Activated CD4-positive, alpha-beta memory T cell treated with anti-CD3 and anti-CD28 coated beads for 36 hours (primary cell): Measurements from ENCODE around the gene CNR2. TPM values are rescaled to one million over a fixed set of nuclear protein-coding genes. Genes with fewer than 3 reads are reported as not detected.
"Not testable (repeated sequence)": the region's sequence is repeated elsewhere in the genome, so short reads cannot be mapped to it uniquely, and the experiment has no call there.

Experiments used
- CTCF ChIA-PET: fragments of 350-600 bp; sonication (Branson Sonifier 250); formaldehyde crosslinking; loops from one replicate; lab custom pipeline; 2021; ENCODE audit warnings: antibody characterized with exemption, inconsistent platforms; lab: Charles Lee
- POLR2A ChIA-PET: fragments of 350-600 bp; sonication (Branson Sonifier 250); formaldehyde crosslinking; loops from one replicate; lab custom pipeline; 2021; ENCODE audit warnings: antibody characterized with exemption; lab: Charles Lee
- DNase-seq: peaks from one replicate; pipeline ENCODE4 v3.0.0-alpha.2; 2020
- H3K27ac Mint-ChIP-seq: one replicate; pipeline ENCODE4 v1.8.0; 2021; ENCODE audit warnings: mixed read lengths
- H3K27me3 Mint-ChIP-seq: one replicate; pipeline ENCODE4 v1.8.0; 2021; ENCODE audit warnings: mixed read lengths
- H3K36me3 Mint-ChIP-seq: one replicate; pipeline ENCODE4 v1.8.0; 2021; ENCODE audit warnings: mixed read lengths
- H3K4me1 Mint-ChIP-seq: one replicate; pipeline ENCODE4 v1.8.0; 2021; ENCODE audit warnings: low read depth, mixed read lengths
- H3K4me3 Mint-ChIP-seq: one replicate; pipeline ENCODE4 v1.8.0; 2021; ENCODE audit warnings: mild to moderate bottlenecking, mixed read lengths
- H3K9me3 Mint-ChIP-seq: one replicate; pipeline ENCODE4 v1.8.0; 2021; ENCODE audit warnings: mixed read lengths
- intact Hi-C: fragments of 100-400 bp; cut with micrococcal nuclease; formaldehyde crosslinking; loops from one replicate; pipeline ENCODE4 v1.15.1; 2023
- total RNA-seq, 2 experiments: library from RNA; stranded (reverse); gene quantifications; one replicate each; pipeline ENCODE4 v1.2.3, GENCODE V29; 2021

CNR2 gene
- total RNA-seq, 2 experiments from 2014 or later = not detected

DNA sequence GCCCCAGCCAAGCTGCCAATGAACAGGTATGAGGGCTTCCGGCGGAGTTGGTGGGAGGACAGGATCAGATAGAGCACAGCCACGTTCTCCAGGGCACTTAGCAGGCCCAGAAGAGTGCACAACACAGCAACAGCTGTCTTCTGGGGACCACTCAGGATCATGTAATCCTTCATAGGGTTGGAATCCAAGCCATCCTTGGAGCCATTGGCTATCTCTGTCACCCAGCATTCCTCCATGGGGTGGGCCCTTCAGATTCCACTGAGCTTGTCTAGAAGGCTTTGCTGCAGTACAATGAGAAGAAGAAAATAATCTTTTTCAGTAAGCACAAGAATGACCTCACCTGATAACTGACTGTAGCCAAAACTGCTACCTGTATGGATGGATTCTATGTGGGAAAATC is 37.8 kb downstream of the CNR2 start:
- Mint-ChIP-seq H3K36me3 (peaks cover 8% of the 10 kb centered on the region), H3K27ac (no peak overlapping the region), H3K4me3 (no peak overlapping the region), H3K27me3 (no peaks in the 10 kb centered on the region), H3K9me3 (peaks cover 28% of the 10 kb centered on the region), H3K4me1 (no peaks in the 10 kb centered on the region)
- CTCF ChIA-PET = no interaction called here
- intact Hi-C loops = no loop called here
- no peak for DNase-seq
- POLR2A ChIA-PET = no interaction called here

DNA sequence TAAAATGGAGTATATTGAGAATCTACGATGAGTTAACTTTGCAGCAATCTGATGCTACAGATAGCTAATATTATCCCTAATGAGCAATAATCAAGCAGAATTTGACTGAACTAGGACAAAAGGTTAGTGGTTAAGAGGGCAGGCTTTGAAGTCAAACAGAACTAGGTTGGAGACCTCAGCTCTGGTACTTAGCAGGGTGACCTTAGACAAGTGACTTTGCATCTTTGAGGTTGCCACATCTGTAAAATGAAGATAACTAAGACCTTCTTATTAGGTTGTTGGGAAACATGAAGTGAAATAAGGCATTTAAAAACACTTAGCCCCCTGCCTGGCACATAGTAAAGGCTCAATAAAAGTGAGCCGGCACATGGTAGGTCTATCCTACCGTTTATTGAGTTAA is 40.7 kb downstream of the CNR2 start:
- H3K36me3 Mint-ChIP-seq = no peaks in the 10 kb centered on the region
- CTCF ChIA-PET = interaction anchor here (5.4 kb wide), 1 partner anchor 62 kb away, joined by 54 read pairs; no protein-coding TSS in a partner anchor
- H3K4me1 Mint-ChIP-seq = peaks cover 10% of the 10 kb centered on the region
- peaks cover 6% of the 10 kb centered on the region for H3K9me3 Mint-ChIP-seq
- intact Hi-C loops = no loop called here
- no peak overlapping the region for H3K4me3 Mint-ChIP-seq
- POLR2A ChIA-PET = no interaction called here
- peaks cover 1% of the 10 kb centered on the region for H3K27me3 Mint-ChIP-seq
- H3K27ac Mint-ChIP-seq = no peak overlapping the region
- DNase-seq = no peak

DNA sequence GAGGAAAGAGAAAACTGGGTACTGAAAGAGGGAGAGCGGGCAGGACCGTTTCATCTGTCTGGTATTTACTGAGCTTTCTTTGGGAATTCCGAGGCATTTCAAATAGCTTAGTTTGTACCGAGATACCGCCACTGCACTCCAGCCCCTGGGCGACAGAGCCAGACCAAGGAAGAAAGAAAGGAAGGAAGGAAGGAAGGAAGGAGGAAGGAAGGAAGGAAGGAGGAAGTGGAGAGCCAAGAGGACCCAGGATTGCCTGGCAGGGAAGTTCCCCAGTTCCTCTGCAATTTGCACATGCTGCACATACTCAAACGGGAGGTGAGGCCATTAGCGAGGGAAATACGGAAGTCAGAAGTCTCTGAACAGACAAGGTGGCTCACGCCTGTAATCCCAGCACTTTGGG is 44.1 kb downstream of the CNR2 start:
- Mint-ChIP-seq H3K4me3 (no peak overlapping the region), H3K36me3 (peaks cover 6% of the 10 kb centered on the region)
- POLR2A ChIA-PET = no interaction called here

DNA sequence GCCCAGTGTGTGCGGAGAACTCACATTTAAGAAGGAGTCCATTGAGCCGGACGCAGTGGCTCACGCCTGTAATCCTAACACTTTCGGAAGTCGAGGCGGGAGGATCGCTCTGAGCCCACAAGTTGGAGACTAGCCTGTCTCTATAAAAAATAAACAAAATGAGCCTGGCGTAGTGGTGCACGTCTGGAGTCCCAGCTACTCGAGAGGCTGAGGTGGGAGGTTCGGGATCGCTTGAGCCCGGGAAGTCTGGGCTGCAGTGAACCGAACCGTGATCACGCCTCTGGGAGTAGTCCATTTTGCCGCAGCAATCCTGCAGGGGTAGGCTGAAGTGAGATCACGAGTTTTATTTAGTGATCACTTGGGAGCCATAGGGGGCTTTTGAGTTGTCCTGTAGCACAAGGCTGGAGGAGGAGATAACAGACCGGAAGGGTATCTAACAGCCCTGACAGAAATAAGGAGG is 44.6 kb downstream of the CNR2 start:
- Mint-ChIP-seq H3K4me1 (peaks cover 19% of the 10 kb centered on the region), H3K36me3 (peaks cover 6% of the 10 kb centered on the region), H3K9me3 (no peaks in the 10 kb centered on the region), H3K27ac (no peak overlapping the region), H3K4me3 (peak overlapping the region; percentile 77), H3K27me3 (peaks cover 1% of the 10 kb centered on the region)
- DNase-seq = no peak
- CTCF ChIA-PET = interaction anchor here (3.0 to 5.4 kb wide), 2 partner anchors 58 to 97 kb away, joined by 12 to 54 read pairs; no protein-coding TSS in a partner anchor
- intact Hi-C loops = loop anchor here (1.0 to 5.0 kb wide), 4 partner anchors 43 to 96 kb away; partner anchors contain the start of genes CNR2 and HMGCL
- POLR2A ChIA-PET = no interaction called here

More for the DNA sequence above, 44.1 kb downstream of the CNR2 start:
- Mint-ChIP-seq H3K27me3 (peaks cover 1% of the 10 kb centered on the region), H3K9me3 (no peaks in the 10 kb centered on the region), H3K4me1 (peaks cover 19% of the 10 kb centered on the region), H3K27ac (no peak overlapping the region)
- intact Hi-C loops = loop anchor here (5.0 kb wide), 1 partner anchor 43 kb away; the partner anchor contains the start of gene CNR2
- no peak for DNase-seq
- CTCF ChIA-PET = interaction anchor here (1.2 to 5.4 kb wide), 4 partner anchors 59 to 97 kb away, joined by 3 to 54 read pairs (median 8); no protein-coding TSS in a partner anchor

DNA sequence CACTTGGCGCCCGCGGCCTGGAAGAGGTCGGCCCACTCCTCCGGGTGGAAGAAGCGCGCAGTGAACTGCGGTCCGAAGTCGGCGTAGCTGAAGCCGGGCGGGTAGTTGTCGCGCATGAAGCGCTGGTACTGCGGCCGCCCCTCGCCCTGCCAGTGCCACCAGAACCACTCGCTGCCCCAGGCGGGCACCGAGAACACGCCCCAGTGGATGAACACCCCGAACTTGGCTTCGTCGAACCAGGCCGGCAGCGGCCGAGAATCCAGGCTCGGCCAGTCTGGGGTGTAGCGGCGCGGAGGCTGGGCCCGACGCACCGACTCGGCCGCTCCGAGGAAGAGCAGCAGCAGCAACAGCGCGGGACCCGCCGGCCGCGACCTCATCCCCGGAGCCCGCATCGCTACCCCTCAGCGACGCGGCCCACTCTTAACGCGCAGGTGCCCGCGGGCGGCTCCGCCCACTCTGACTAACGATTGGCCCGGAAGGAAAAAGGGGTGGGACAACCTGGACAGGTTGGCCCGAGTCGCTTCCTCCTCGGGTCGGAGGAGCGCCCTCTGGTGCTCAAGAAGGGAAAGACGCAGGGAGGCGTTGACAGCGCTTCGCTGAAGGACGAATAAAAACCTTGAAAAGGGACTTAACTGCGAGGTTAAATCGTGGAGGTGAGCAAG is 45.1 kb downstream of the CNR2 start, which contains the start of gene FUCA1:
Gene FUCA1, minus strand, starts transcription at position 396 of the 662 bp plus-strand sequence. Its CDS starts 4 bp downstream, at position 392.
- peaks cover 1% of the 10 kb centered on the region for H3K27me3 Mint-ChIP-seq
- DNase-seq = peak; percentile 95
- peaks cover 6% of the 10 kb centered on the region for H3K36me3 Mint-ChIP-seq
- POLR2A ChIA-PET = interaction anchor here (0.6 kb wide), 1 partner anchor 42 kb away, joined by 6 read pairs; no protein-coding TSS in a partner anchor
- intact Hi-C loops = loop anchor here (1.0 to 5.0 kb wide), 4 partner anchors 43 to 96 kb away; partner anchors contain the start of genes CNR2 and HMGCL
- H3K9me3 Mint-ChIP-seq = no peaks in the 10 kb centered on the region
- no peak within 1 kb of the TSS for H3K27ac Mint-ChIP-seq
- H3K4me1 Mint-ChIP-seq = peaks cover 19% of the 10 kb centered on the region
- H3K4me3 Mint-ChIP-seq = peak within 1 kb of the TSS; percentile 77
- CTCF ChIA-PET = interaction anchor here (0.8 to 5.4 kb wide), 4 partner anchors 58 to 97 kb away, joined by 3 to 54 read pairs (median 6); no protein-coding TSS in a partner anchor

DNA sequence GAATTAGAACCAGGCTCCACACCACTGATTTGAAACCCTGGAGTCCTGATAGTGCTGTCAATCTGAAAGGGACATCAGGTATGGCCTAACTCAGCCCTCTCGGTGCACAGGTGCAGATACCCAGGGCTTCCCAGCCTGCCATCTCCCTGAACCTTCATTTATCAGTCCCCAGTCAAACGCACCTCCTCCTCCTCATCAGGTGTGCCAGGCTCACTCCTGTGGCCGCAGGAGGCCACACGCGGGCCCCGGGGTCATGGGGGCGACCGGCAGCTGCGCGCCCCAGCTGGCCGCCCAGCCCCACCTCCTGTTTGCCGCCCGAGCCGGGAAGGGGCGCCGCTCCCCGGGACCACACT is 45.6 kb downstream of the CNR2 start:
- ChIA-PET CTCF (interaction anchor here (0.8 to 5.4 kb wide), 4 partner anchors 57 to 96 kb away, joined by 3 to 54 read pairs (median 6); no protein-coding TSS in a partner anchor), POLR2A (interaction anchor here (0.6 kb wide), 1 partner anchor 42 kb away, joined by 6 read pairs; no protein-coding TSS in a partner anchor)
- no peak for DNase-seq
- H3K27ac Mint-ChIP-seq = no peak overlapping the region
- H3K27me3 Mint-ChIP-seq = peaks cover 1% of the 10 kb centered on the region
- no peaks in the 10 kb centered on the region for H3K9me3 Mint-ChIP-seq
- peaks cover 6% of the 10 kb centered on the region for H3K36me3 Mint-ChIP-seq
- peaks cover 19% of the 10 kb centered on the region for H3K4me1 Mint-ChIP-seq
- intact Hi-C loops = loop anchor here (5.0 kb wide), 1 partner anchor 45 kb away; the partner anchor contains the start of gene CNR2
- peak overlapping the region; percentile 77 for H3K4me3 Mint-ChIP-seq

DNA sequence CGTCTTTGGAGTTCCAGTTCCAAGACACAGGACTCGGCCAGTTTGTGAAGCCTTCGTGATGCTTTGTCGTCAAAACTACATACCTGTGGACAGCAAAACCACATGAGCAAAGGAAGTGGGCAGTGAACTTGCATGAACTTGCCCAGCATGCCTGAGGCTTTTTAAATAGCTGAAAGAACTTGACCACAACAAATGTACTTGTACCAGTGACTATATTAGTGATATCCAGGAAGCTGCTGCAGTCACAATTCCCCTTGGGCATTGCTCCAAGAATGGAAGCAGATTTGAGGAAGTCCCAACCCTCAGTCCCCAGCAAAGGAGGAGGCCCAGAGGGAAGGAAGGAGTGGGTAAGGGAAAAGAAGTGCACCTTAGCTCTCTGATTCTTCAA is 47.6 kb downstream of the CNR2 start:
- Mint-ChIP-seq H3K27ac (no peak overlapping the region), H3K9me3 (no peaks in the 10 kb centered on the region), H3K4me3 (no peak overlapping the region), H3K36me3 (peaks cover 8% of the 10 kb centered on the region), H3K4me1 (peaks cover 19% of the 10 kb centered on the region), H3K27me3 (peaks cover 1% of the 10 kb centered on the region)
- no peak for DNase-seq
- ChIA-PET CTCF (interaction anchor here (0.6 to 3.5 kb wide), 3 partner anchors 55 to 416 kb away, joined by 3 to 15 read pairs (median 3); no protein-coding TSS in a partner anchor), POLR2A (no interaction called here)
- intact Hi-C loops = loop anchor here (5.0 kb wide), 1 partner anchor 47 kb away; the partner anchor contains the start of gene CNR2

DNA sequence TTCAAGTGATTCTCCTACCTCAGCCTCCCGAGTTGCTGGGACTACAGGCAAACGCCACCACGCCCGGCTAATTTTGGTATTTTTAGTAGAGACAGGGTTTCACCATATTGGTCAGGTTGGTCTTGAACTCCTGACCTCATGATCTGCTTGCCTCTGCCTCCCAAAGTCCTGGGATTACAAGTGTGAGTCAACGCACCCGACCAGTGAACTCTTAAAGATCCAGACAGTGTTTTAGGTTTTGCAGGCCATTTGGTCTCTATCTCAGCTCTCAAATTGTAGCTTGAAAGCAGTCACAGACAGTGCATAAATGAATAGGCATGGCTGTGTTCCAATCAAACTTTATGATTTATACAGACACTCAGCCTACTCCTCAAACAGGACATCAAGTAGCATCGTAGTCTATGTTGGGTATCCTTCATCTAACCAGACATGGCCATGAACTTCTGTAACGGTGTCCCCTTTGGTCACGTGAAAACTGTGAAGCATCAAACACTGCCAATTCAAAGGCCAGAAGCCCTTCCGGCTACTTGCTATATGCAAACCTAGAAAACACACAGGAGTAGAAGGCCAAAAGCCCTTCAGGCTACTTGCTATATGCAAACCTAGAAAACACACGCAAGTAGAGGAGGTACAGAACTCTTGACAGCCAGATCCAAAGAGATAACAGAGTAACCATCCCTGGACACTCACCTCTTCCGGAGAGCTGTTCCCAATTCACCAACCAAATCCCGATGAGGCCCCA is 48.2 kb downstream of the CNR2 start:
- H3K27me3 Mint-ChIP-seq = peaks cover 1% of the 10 kb centered on the region
- peaks cover 19% of the 10 kb centered on the region for H3K4me1 Mint-ChIP-seq
- no peak overlapping the region for H3K4me3 Mint-ChIP-seq
- ChIA-PET CTCF (interaction anchor here (1.2 to 3.5 kb wide), 3 partner anchors 11 to 94 kb away, joined by 3 to 15 read pairs (median 3); no protein-coding TSS in a partner anchor), POLR2A (no interaction called here)
- no peak for DNase-seq
- no peaks in the 10 kb centered on the region for H3K9me3 Mint-ChIP-seq
- H3K27ac Mint-ChIP-seq = no peak overlapping the region
- peaks cover 8% of the 10 kb centered on the region for H3K36me3 Mint-ChIP-seq
- intact Hi-C loops = loop anchor here (5.0 kb wide), 1 partner anchor 47 kb away; the partner anchor contains the start of gene CNR2

DNA sequence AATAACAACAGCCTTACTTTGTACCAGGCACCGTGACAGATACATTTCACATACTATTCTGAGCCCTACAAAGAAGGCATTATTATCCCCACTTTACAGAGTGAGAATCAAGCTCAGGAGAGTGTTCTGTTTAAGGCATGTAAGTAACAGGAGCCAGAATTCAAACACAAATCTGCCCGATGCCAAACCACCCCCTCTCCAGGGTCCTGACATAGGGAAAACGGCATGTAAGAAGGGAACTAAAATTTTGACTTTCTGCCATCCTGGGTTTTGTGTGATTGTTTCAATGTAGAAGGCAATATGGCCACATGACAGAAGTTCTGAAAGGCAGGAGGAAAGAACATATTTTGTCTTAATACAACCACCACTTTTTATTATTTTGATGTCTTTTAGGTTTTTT is 50.5 kb downstream of the CNR2 start:
- CTCF ChIA-PET = interaction anchor here (0.6 kb wide), 1 partner anchor 205 kb away, joined by 3 read pairs; no protein-coding TSS in a partner anchor

DNA sequence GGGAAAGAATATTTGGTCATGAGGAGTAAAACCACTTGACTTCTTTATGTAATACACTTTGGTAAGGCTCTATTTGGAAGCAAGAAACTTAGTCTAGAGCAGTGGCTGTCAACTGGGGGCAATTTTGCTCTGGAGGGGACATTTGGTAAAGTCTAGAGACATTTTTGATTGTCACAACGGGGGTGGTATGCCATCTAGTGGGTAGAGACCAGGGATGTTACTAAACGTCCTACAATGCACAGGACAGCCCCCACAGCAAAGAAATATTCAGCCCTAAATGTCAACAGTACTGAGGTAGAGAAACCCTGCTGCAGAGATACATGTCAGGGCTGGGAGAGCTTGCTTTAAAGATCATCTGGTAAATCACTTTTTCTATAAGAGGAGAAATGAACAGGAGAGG is 58.6 kb downstream of the CNR2 start:
- Mint-ChIP-seq H3K36me3 (peaks cover 10% of the 10 kb centered on the region), H3K9me3 (no peaks in the 10 kb centered on the region), H3K4me3 (no peak overlapping the region), H3K27ac (no peak overlapping the region), H3K27me3 (no peaks in the 10 kb centered on the region), H3K4me1 (no peaks in the 10 kb centered on the region)
- intact Hi-C loops = no loop called here
- ChIA-PET POLR2A (no interaction called here), CTCF (interaction anchor here (1.0 to 1.9 kb wide), 3 partner anchors 10 to 83 kb away, joined by 3 to 13 read pairs (median 11); no protein-coding TSS in a partner anchor)
- no peak for DNase-seq

More for the DNA sequence above, 50.5 kb downstream of the CNR2 start:
- Mint-ChIP-seq H3K27ac (no peak overlapping the region), H3K27me3 (no peaks in the 10 kb centered on the region), H3K9me3 (no peaks in the 10 kb centered on the region), H3K36me3 (peaks cover 10% of the 10 kb centered on the region), H3K4me1 (peaks cover 10% of the 10 kb centered on the region), H3K4me3 (no peak overlapping the region)
- no peak for DNase-seq
- POLR2A ChIA-PET = no interaction called here
- intact Hi-C loops = no loop called here

DNA sequence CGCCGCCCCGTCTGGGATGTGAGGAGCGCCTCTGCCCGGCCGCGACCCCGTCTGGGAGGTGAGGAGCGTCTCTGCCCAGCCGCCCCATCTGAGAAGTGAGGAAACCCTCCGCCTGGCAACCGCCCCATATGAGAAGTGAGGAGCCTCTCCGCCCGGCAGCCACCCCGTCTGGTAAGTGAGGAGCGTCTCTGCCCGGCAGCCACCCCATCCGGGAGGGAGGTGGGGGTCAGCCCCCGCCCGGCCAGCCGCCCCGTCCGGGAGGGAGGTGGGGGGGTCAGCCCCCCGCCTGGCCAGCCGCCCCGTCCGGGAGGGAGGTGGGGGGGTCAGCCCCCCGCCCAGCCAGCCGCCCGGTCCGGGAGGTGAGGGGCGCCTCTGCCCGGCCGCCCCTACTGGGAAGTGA is 60.0 kb downstream of the CNR2 start:
- peaks cover 17% of the 10 kb centered on the region for H3K36me3 Mint-ChIP-seq
- H3K4me3 Mint-ChIP-seq, DNase-seq, H3K4me1 Mint-ChIP-seq, H3K27ac Mint-ChIP-seq, intact Hi-C loops, H3K27me3 Mint-ChIP-seq, POLR2A ChIA-PET, H3K9me3 Mint-ChIP-seq, CTCF ChIA-PET: not testable (repeated sequence)
